ENCODE results near the gene SSC5D.
"Not testable (repeated sequence)": the region's sequence is repeated elsewhere in the genome, so short reads cannot be mapped to it uniquely, and the experiment has no call there.

The SSC5D gene

GRCh38 chr19:55503502-55504251 is 15.4 kb downstream of the SSC5D start:
- peak; percentile 96 for DNase-seq (ENCODE audit: low read depth)

DNA sequence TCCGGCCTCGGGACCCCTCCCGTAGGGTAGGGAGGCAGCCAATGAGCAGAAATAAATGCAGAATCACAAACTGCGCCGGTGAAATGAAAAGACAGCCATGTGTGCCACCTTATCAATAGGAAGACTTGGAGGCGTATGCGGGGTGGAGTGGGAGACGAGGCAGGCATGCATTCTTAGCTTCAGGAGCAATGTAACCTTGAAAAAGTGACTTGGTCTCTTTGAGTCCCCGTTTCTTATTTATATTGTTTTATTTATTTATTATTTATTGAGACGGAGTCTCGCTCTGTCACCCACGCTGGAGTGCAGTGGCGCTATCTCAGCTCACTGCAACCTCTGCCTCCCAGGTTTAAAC is 16.0 kb downstream of the SSC5D start:
- DNase-seq (ENCODE audit: low read depth), result no peak

- DNase-seq (ENCODE audit: low read depth), result no peak
These were observed 16.7 kb downstream of the SSC5D start for GRCh38 chr19:55504981-55505380.

- DNase-seq (ENCODE audit: low read depth), result no peak
These were observed 19.9 kb downstream of the SSC5D start for GRCh38 chr19:55508120-55508519.

GRCh38 chr19:55516878-55517620 is 28.8 kb downstream of the SSC5D start:
- DNase-seq (ENCODE audit: low read depth), result peak; percentile 86

- no peak for DNase-seq (ENCODE audit: low read depth)
These were observed 31.4 kb downstream of the SSC5D start for GRCh38 chr19:55519451-55520311.

GRCh38 chr19:55520691-55521292 is 32.6 kb downstream of the SSC5D start:
- no peak for DNase-seq (ENCODE audit: low read depth)

DNA sequence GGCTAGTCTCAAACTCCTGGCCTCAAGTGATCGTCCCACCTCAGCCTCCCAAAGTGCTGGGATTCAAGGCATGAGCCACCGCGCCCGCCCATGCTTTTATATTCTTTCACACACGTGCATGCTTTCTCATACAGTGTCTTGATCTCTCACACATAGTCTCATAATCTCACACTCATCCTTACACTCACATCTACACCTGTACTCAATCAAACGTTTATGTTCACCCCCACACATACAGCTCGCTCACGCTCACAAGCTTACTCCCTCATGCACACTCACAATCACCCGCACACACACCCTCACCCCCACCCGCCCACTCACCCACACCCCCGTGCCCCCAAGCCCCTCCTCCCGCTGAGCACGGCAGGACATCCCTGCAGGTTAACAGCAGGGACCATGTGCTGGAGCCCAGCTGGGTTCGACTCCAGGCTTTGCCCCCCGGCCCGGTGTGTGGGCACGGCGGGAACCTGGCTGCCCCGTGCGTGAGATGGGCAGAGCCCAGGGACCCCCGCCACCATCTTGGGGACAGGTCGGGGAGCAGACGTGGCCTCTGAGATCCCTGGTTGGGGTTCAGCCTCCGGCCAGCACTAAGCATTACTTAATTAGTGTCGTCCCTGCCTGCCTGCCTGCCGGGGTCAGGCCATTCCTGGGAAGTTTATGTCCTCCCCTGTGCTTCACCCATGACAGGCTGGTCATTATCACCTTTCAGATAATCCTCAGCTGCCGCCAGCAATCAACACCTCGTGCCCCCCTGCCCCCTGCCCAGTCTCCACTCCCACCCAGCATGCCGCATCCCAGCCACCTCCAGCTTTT is 37.3 kb downstream of the SSC5D start:
- no peak for DNase-seq (ENCODE audit: low read depth)

DNA sequence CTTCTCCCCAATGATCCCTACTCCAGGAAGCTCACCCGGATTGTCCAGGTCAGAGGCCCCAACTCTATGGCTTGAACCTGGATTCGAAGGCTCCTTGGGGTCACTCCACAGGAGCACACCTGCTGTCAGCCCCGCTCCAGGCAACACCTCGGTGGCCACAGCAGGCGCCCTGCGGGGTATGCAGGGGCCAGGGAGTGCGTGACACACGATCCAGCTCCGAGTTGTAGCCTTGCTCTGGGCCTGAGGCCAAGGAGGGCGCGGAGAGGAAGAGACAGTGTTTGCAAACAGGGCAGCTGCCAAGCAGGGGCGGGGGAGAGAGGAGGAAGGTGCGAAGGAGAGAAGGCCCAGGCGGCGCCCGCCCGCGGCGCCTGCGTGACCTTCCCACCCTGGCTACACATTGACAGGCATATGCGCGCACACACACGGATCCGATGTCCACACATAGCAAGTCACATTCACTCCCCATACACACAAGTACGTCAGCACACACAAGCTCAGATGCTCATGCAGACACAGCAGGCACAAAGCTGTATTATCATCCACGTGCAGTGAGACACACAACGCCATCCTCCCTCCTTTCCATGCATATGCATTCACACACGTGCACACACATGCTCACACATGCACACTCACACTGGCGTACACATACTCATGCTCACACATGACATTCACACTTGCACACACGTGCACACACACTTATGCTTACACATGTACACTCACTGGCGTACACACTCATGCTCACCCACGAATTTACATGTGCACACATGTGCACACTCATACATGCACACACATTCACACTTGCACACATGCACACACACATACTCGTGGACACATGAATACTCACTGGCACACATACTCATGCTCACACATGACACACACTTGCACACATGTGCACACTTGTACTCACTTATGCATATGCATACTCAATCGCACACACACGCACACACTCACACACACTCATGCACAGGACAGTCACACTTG is 38.3 kb downstream of the SSC5D start:
- no peak for DNase-seq (ENCODE audit: low read depth)

GRCh38 chr19:55527197-55528029 is 39.2 kb downstream of the SSC5D start:
- DNase-seq (ENCODE audit: low read depth), result no peak

DNA sequence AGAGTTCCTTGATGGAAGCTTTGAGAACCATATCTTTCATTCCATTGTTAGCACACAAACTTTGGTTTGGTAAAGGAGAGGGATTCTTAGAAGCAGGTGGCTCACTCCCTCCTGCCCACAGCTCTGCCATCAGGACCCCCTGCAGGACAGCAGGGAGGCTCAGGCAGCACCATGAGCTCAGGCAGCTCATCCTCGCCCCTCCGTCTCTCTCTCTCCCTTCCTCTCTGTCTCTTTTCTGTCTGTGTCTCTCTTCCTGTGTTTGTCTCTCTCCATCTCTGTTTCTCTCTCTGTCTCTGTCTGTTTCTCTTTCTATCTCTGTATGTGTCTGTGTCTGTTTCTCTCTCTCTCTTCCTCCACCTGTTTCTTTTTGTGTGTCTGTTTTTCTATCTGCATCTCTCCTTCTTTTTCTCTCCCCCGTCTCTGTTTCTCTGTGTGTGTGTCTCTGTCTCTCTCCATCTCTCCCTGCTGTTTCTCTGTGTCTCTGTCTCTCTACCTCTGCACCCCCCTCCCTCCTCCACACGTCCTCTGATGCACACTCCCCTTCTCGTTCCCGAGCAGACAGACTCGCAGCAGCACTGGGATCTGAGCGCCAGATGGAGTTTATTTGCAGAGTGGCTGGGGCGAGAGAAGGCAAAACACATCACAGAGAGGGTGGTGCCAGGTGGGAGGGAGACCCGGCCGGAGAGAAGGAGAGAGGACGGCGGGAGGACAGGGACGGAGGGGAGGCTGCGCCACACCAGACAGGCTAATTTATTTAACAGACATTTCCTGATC is 40.0 kb downstream of the SSC5D start:
- no peak for DNase-seq (ENCODE audit: low read depth)

GRCh38 chr19:55529636-55530234 is 41.5 kb downstream of the SSC5D start:
- no peak for DNase-seq (ENCODE audit: low read depth)

- DNase-seq (ENCODE audit: low read depth), result no peak
These were observed 42.8 kb downstream of the SSC5D start for GRCh38 chr19:55530996-55531395.

DNA sequence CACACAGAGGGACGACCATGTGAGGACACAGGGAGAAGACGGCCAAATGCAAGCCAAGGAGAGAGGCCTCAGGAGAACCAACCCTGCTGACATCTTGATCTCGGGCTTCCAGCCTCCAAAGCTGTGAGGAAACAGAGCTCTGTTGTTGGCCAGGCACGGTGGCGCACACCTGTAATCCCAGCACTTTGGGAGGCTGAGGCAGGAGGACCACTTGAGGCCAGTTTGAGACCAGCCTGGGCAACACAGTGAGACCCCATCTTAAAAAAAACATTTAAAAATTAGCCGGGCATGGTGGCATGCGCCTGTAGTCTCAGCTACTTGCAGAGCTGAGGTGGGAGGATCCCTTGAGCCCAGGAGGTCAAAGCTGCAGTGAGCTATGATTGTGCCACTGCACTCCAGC is 46.0 kb downstream of the SSC5D start:
- not testable (repeated sequence) for DNase-seq (ENCODE audit: low read depth)

GRCh38 chr19:55535173-55535964 is 47.1 kb downstream of the SSC5D start:
- DNase-seq (ENCODE audit: low read depth), result no peak

- DNase-seq (ENCODE audit: low read depth), result no peak
These were observed 47.7 kb downstream of the SSC5D start for GRCh38 chr19:55535965-55536350.

GRCh38 chr19:55536366-55536765 is 48.1 kb downstream of the SSC5D start:
- DNase-seq (ENCODE audit: low read depth), result no peak
